Activated CD8-positive, alpha-beta T cell treated with anti-CD3 and anti-CD28 coated beads for 36 hours (primary cell): Measurements from ENCODE around the gene LRRD1. TPM values are rescaled to one million over a fixed set of nuclear protein-coding genes. Genes with fewer than 3 reads are reported as not detected.

Experiments used
- ATAC-seq: fragments of 200-7000 bp; cut with Tn5 transposase; one replicate; pipeline ENCODE4 v1.10.0; 2021; ENCODE audit warnings: mild to moderate bottlenecking, moderate library complexity
- CTCF ChIA-PET: fragments of 350-600 bp; sonication (Branson Sonifier 250); formaldehyde crosslinking; loops from one replicate; lab custom pipeline; 2021; ENCODE audit warnings: antibody characterized with exemption; lab: Charles Lee
- POLR2A ChIA-PET: fragments of 350-600 bp; sonication (Branson Sonifier 250); formaldehyde crosslinking; loops from one replicate; lab custom pipeline; 2021; ENCODE audit warnings: antibody characterized with exemption; lab: Charles Lee
- DNase-seq: peaks from one replicate; pipeline ENCODE4 v3.0.0-alpha.2; 2020
- H3K27ac Mint-ChIP-seq: one replicate; pipeline ENCODE4 v1.8.0; 2021; ENCODE audit warnings: mild to moderate bottlenecking, mixed read lengths
- H3K27me3 Mint-ChIP-seq: one replicate; pipeline ENCODE4 v1.8.0; 2021; ENCODE audit warnings: mixed read lengths
- H3K36me3 Mint-ChIP-seq: one replicate; pipeline ENCODE4 v1.8.0; 2021; ENCODE audit warnings: low read depth, mixed read lengths
- H3K4me1 Mint-ChIP-seq: one replicate; pipeline ENCODE4 v1.8.0; 2021; ENCODE audit warnings: low read depth, mixed read lengths
- H3K4me3 Mint-ChIP-seq: one replicate; pipeline ENCODE4 v1.8.0; 2021; ENCODE audit warnings: mild to moderate bottlenecking, moderate library complexity, mixed read lengths
- H3K9me3 Mint-ChIP-seq: one replicate; pipeline ENCODE4 v1.8.0; 2021; ENCODE audit warnings: mixed read lengths
- intact Hi-C: fragments of 100-400 bp; cut with micrococcal nuclease; formaldehyde crosslinking; loops from one replicate; pipeline ENCODE4 v1.10.0; 2022
- total RNA-seq, 2 experiments: library from RNA; stranded (reverse); gene quantifications; one replicate each; pipeline ENCODE4 v1.2.3, GENCODE V29; 2021
- TF ChIP-seq, protein P1 (sequence below): fragments of 200-600 bp; IDR thresholded peaks from one replicate; pipeline ENCODE4 v1.8.0; 2022; ENCODE audit warnings: antibody characterized with exemption, mild to moderate bottlenecking

Gene LRRD1
- total RNA-seq = not detected

DNA sequence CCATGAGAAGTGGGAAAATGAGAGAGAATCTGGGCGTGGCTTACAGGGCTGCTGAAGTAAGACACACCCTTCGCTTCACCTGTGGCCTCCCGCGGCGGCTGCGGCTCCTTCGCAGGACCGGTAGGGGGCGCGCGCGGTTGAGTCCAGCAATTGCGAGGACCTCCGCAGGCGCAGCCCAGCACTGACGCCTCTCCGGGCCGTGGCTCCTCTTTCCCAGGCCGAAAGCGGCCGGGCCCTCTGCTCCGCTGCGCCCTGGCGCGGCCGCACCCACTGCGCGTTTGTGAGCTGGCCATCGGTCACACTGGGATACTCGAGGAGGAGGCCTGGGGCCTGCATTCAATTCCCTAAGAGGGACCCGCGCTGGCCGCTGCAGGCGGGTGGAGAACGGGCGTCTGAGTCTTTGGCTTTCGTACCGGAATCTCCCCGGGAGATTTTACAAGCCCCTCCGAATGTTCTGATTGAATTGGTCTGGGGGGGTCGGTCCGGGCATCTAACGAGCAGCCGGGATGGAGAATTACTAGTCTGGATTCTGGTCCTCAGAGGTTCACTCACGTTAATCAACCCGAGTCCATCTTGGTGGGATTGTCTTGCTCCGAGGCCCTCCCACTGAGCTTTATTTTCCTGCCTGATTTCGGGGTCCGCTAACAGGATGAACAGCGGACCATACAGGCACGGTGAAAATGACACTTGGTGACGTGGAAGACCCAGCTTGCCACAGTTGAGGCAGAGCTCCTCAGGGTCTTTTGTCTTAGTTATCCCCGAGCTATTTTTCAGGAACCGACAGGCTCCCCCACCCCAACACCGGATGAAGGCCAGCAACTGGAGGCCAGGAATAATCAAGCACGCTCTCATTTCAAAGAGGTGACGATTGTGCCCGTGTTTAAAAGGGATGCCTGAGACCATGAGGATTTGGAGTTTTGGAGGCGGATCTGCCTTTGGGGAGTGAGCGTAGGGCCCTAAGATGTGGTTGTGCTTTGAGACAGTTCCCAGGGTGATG lies at the start of gene LRRD1:
Gene LRRD1, minus strand, starts transcription at position 215 of the 997 bp plus-strand sequence. CDS start 13,940 bp downstream, outside the sequence.
- TF ChIP-seq, protein P1, sequence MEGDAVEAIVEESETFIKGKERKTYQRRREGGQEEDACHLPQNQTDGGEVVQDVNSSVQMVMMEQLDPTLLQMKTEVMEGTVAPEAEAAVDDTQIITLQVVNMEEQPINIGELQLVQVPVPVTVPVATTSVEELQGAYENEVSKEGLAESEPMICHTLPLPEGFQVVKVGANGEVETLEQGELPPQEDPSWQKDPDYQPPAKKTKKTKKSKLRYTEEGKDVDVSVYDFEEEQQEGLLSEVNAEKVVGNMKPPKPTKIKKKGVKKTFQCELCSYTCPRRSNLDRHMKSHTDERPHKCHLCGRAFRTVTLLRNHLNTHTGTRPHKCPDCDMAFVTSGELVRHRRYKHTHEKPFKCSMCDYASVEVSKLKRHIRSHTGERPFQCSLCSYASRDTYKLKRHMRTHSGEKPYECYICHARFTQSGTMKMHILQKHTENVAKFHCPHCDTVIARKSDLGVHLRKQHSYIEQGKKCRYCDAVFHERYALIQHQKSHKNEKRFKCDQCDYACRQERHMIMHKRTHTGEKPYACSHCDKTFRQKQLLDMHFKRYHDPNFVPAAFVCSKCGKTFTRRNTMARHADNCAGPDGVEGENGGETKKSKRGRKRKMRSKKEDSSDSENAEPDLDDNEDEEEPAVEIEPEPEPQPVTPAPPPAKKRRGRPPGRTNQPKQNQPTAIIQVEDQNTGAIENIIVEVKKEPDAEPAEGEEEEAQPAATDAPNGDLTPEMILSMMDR = peak; percentile 95
- ChIA-PET CTCF (interaction anchor here (0.6 to 1.5 kb wide), 24 partner anchors 9 to 1648 kb away, joined by 3 to 8 read pairs (median 3); partner anchors contain the start of gene GATAD1), POLR2A (interaction anchor here (0.7 to 1.3 kb wide), 5 partner anchors 16 to 268 kb away, joined by 3 read pairs; partner anchors contain the start of gene GATAD1)
- H3K4me3 Mint-ChIP-seq = peak within 1 kb of the TSS; percentile 71
- H3K36me3 Mint-ChIP-seq = no peaks in the 10 kb centered on the region
- intact Hi-C loops = no loop called here
- no peak within 1 kb of the TSS for H3K27ac Mint-ChIP-seq
- DNase-seq (peak; percentile 94), ATAC-seq (peak; percentile 100)
- peaks cover 6% of the 10 kb centered on the region for H3K27me3 Mint-ChIP-seq
- H3K9me3 Mint-ChIP-seq = no peaks in the 10 kb centered on the region
- H3K4me1 Mint-ChIP-seq = peaks cover 5% of the 10 kb centered on the region

DNA sequence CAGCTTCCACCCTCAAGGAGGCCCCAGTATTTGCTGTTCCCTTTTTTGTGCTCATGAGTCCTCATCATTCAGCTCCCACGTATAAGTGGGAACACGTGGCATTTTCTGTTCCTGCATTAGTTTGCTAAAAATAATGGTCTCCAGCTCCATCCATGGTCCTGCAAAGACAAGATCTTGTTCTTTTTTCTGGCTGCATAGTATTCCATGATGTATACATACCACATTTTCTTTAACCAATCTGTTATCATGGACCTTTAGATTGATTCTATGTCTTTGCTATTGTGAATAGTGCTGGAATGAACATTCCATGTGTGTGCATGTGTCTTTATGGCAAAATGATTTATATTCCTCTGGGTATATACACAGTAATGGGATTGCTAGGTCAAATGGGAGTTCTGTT lies 49.8 kb upstream of the LRRD1 start:
- H3K36me3 Mint-ChIP-seq = peaks cover 66% of the 10 kb centered on the region
- H3K27me3 Mint-ChIP-seq = no peaks in the 10 kb centered on the region
- no peak overlapping the region for H3K27ac Mint-ChIP-seq

DNA sequence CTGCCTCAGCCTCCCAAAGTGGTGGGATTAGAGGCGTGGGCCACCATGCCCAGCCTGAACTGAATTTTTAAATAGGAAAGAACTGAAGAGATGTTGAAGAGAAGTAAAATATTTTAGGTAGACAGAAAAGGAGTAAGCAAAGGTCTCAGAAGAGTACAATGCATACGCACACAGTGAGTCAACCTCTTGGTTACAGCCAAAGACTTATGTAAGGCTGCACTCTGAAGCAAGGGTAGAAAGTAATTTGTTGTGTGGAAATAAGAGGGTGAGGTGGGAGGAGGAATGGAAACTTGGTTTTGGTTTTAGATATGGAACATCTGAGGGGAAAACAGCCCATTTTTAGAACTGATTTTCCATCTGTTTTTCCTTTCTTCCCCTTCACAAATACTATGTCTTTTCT lies 49.2 kb upstream of the LRRD1 start:
- POLR2A ChIA-PET = no interaction called here
- intact Hi-C loops = no loop called here

More for the DNA sequence above, 49.8 kb upstream of the LRRD1 start:
- no peak overlapping the region for H3K4me3 Mint-ChIP-seq
- no peak for DNase-seq
- intact Hi-C loops = no loop called here
- ChIA-PET CTCF (no interaction called here), POLR2A (interaction anchor here (1.0 to 1.6 kb wide), 2 partner anchors 13 to 17 kb away, joined by 3 to 4 read pairs; partner anchors contain the start of genes ANKIB1 and KRIT1)
- H3K9me3 Mint-ChIP-seq = peaks cover 6% of the 10 kb centered on the region
- ATAC-seq = no peak
- TF ChIP-seq, protein P1 = no peak
- H3K4me1 Mint-ChIP-seq = peaks cover 14% of the 10 kb centered on the region

DNA sequence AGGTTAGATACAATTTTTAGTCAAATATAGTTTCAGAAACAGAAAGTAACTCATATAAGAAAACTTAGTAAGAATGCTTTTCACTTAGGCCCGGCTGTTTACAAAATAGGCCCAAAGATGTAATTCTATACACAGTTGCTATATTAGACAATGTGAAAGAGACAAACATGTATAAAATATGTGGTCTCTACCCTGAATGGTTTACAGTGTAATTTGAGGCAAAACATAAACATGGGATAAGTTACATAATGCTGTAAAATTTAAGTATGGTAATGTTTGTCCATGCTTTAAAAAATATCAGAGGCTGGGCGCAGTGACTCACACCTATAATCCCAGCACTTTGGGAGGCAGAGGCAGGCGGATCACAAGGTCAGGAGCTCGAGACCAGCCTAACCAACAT lies 48.0 kb upstream of the LRRD1 start:
- Mint-ChIP-seq H3K4me3 (no peak overlapping the region), H3K27me3 (no peaks in the 10 kb centered on the region), H3K27ac (no peak overlapping the region), H3K4me1 (peaks cover 14% of the 10 kb centered on the region), H3K36me3 (peaks cover 60% of the 10 kb centered on the region), H3K9me3 (peaks cover 6% of the 10 kb centered on the region)
- no peak for ATAC-seq
- no peak for DNase-seq
- TF ChIP-seq, protein P1 = no peak
- POLR2A ChIA-PET = interaction anchor here (0.6 kb wide), 1 partner anchor 37 kb away, joined by 3 read pairs; no protein-coding TSS in a partner anchor
- intact Hi-C loops = no loop called here
- CTCF ChIA-PET = no interaction called here

More for the DNA sequence above, 49.2 kb upstream of the LRRD1 start:
- peaks cover 6% of the 10 kb centered on the region for H3K9me3 Mint-ChIP-seq
- H3K4me3 Mint-ChIP-seq = no peak overlapping the region
- ATAC-seq (no peak), DNase-seq (no peak)
- TF ChIP-seq, protein P1 = no peak
- H3K4me1 Mint-ChIP-seq = peaks cover 14% of the 10 kb centered on the region
- peak overlapping the region; percentile 49 for H3K27ac Mint-ChIP-seq
- H3K27me3 Mint-ChIP-seq = no peaks in the 10 kb centered on the region
- H3K36me3 Mint-ChIP-seq = peaks cover 64% of the 10 kb centered on the region
- CTCF ChIA-PET = no interaction called here
